SK-N-SH (cell line): Measurements from ENCODE around the gene PDE10A.

Experiments
- CTCF ChIP-seq: fragments of 200-600 bp; sonication (generic); IDR thresholded peaks from 2 replicates; pipeline ENCODE4 v1.6.1; 2017; ENCODE audit warnings: antibody characterized with exemption, mild to moderate bottlenecking, moderate library complexity
- NRF1 ChIP-seq: IDR thresholded peaks from 2 replicates; pipeline ENCODE4 v1.6.1; 2012; ENCODE audit warnings: low read depth, mild to moderate bottlenecking, low read length
- POLR2AphosphoS5 ChIP-seq: IDR thresholded peaks from 2 replicates; pipeline ENCODE4 v1.6.1; 2012; ENCODE audit warnings: low read depth, low read length
- SMC3 ChIP-seq: IDR thresholded peaks from 2 replicates; pipeline ENCODE4 v1.6.1; 2012; ENCODE audit warnings: low read depth, low read length, improper control_type of control experiment
- TEAD4 ChIP-seq: IDR thresholded peaks from 2 replicates; pipeline ENCODE4 v1.4.0; 2012; ENCODE audit warnings: mild to moderate bottlenecking, borderline replicate concordance; ENCODE audit not compliant: insufficient read depth

GRCh38 chr6:165618241-165618640, 44.8 kb downstream of the PDE10A start:
- TF ChIP-seq CTCF (no peak), TEAD4 (no peak), NRF1 (no peak), POLR2AphosphoS5 (no peak), SMC3 (no peak)
